Parathyroid adenoma (tissue), 2 donors: ENCODE results near the gene GLI2.

Experiments used
- H2AFZ ChIP-seq: fragments of 300-600 bp; sonication (generic); one replicate; pipeline ENCODE4 v1.7.0; 2017; ENCODE audit warnings: antibody characterized with exemption, mild to moderate bottlenecking
- H3K27ac ChIP-seq: fragments of 300-600 bp; sonication (generic); one replicate; pipeline ENCODE4 v1.7.0; 2017
- H3K27me3 ChIP-seq: fragments of 300-600 bp; sonication (generic); one replicate; pipeline ENCODE4 v1.7.0; 2017; ENCODE audit warnings: low read length; ENCODE audit not compliant: control insufficient read depth, insufficient read depth
- H3K36me3 ChIP-seq: fragments of 300-600 bp; sonication (generic); one replicate; pipeline ENCODE4 v1.7.0; 2017; ENCODE audit warnings: low read length; ENCODE audit not compliant: control insufficient read depth, insufficient read depth
- H3K4me1 ChIP-seq: fragments of 300-600 bp; sonication (generic); one replicate; pipeline ENCODE4 v1.7.0; 2017; ENCODE audit warnings: control low read depth
- H3K4me2 ChIP-seq: fragments of 300-600 bp; sonication (generic); one replicate; pipeline ENCODE4 v1.7.0; 2017; ENCODE audit warnings: low read length
- H3K4me3 ChIP-seq: fragments of 300-600 bp; sonication (generic); one replicate; pipeline ENCODE4 v1.7.0; 2017; ENCODE audit warnings: low read depth, low read length
- H3K79me2 ChIP-seq: fragments of 300-600 bp; sonication (generic); one replicate; pipeline ENCODE4 v1.7.0; 2017; ENCODE audit warnings: control low read depth
- H3K9ac ChIP-seq: fragments of 300-600 bp; sonication (generic); one replicate; pipeline ENCODE4 v1.7.0; 2017; ENCODE audit warnings: mild to moderate bottlenecking
- H3K9me3 ChIP-seq: fragments of 300-600 bp; sonication (generic); one replicate; pipeline ENCODE4 v1.7.0; 2017; ENCODE audit warnings: low read length; ENCODE audit not compliant: control insufficient read depth
- CTCF ChIP-seq: fragments of 300-600 bp; sonication (generic); IDR thresholded peaks from one replicate; pipeline ENCODE4 v1.7.0; 2017; ENCODE audit warnings: antibody characterized with exemption, mild to moderate bottlenecking
- donor health status: primary hyperparathyroidism.

The GLI2 gene

DNA sequence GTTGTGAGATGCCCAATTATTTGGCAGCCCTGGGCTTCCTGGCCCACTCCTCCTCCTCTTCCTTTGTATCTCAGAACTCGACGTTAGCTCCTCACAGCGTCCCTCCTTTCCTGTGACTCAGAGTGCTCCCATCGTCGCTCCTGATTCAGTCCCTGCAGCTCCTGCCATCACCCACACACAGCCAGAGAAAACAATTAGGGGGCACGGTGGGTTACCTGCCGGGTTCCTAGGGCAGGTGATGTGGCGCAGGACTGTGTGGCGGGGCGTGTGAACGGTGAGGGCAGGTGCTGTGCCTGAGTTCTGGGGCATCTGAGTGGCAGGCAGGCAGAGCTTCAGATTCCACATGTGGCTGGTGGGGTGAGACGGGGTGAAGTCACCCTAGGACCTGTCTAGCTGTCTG lies 42.6 kb downstream of the GLI2 start:
- no peaks in the 10 kb centered on the region for H3K27me3 ChIP-seq
- no peak overlapping the region for H3K4me2 ChIP-seq
- no peaks in the 10 kb centered on the region for H3K36me3 ChIP-seq
- no peak for TF ChIP-seq CTCF
- no peak overlapping the region for H3K27ac ChIP-seq
- no peaks in the 10 kb centered on the region for H3K4me1 ChIP-seq
- H2AFZ ChIP-seq: no peak overlapping the region
- H3K4me3 ChIP-seq: no peak overlapping the region
- no peaks in the 10 kb centered on the region for H3K9me3 ChIP-seq
- H3K79me2 ChIP-seq: no peaks in the 10 kb centered on the region
- H3K9ac ChIP-seq: no peak overlapping the region

DNA sequence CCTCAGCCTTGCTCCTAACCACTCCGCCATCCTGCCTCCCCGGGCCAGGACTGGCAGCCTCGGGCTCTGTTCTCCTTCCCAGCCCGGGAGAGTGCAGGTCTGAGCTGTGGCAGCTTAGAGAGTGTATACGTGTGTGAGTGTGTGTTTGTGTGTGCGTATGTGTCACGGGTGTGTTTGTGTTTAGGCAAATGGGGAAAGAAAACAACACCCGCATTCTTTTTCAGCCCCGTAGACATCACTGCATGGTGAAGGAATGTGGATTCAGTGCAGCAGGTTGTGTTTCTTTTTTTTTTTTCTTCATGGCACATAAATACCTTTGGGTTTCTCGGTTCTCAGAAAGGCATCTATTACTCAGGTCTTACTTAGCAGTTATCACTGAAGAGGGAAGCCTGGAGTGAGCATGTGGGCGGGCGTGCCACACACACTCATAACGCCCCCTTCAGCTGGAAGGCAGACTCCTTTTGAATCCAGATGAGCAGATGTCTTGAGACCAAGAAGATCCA lies 44.2 kb downstream of the GLI2 start:
- TF ChIP-seq CTCF: no peak
- no peak overlapping the region for H3K4me3 ChIP-seq
- H3K9ac ChIP-seq: no peak overlapping the region
- no peaks in the 10 kb centered on the region for H3K27me3 ChIP-seq
- H2AFZ ChIP-seq: no peak overlapping the region
- H3K4me1 ChIP-seq: no peaks in the 10 kb centered on the region
- H3K4me2 ChIP-seq: no peak overlapping the region
- no peak overlapping the region for H3K27ac ChIP-seq
- H3K36me3 ChIP-seq: no peaks in the 10 kb centered on the region
- no peaks in the 10 kb centered on the region for H3K9me3 ChIP-seq
- no peaks in the 10 kb centered on the region for H3K79me2 ChIP-seq

GRCh38 chr2:120780402-120780801 lies 44.7 kb downstream of the GLI2 start:
- Histone ChIP-seq H3K4me1 (no peaks in the 10 kb centered on the region), H3K4me3 (no peak overlapping the region)

GRCh38 chr2:120783371-120783791 lies 47.7 kb downstream of the GLI2 start:
- no peak overlapping the region for H3K9ac ChIP-seq
- no peaks in the 10 kb centered on the region for H3K9me3 ChIP-seq
- H3K27me3 ChIP-seq: no peaks in the 10 kb centered on the region
- TF ChIP-seq CTCF: no peak
- no peaks in the 10 kb centered on the region for H3K36me3 ChIP-seq
- H3K4me2 ChIP-seq: no peak overlapping the region
- H2AFZ ChIP-seq: no peak overlapping the region
- no peak overlapping the region for H3K27ac ChIP-seq
- no peaks in the 10 kb centered on the region for H3K79me2 ChIP-seq
- H3K4me1 ChIP-seq: no peaks in the 10 kb centered on the region
- H3K4me3 ChIP-seq: no peak overlapping the region

More at GRCh38 chr2:120780402-120780801, 44.7 kb downstream of the GLI2 start:
- Histone ChIP-seq H3K27ac (no peak overlapping the region), H3K27me3 (no peaks in the 10 kb centered on the region), H3K9me3 (no peaks in the 10 kb centered on the region), H3K36me3 (no peaks in the 10 kb centered on the region), H3K9ac (no peak overlapping the region), H2AFZ (no peak overlapping the region), H3K79me2 (no peaks in the 10 kb centered on the region), H3K4me2 (no peak overlapping the region)
- no peak for TF ChIP-seq CTCF

DNA sequence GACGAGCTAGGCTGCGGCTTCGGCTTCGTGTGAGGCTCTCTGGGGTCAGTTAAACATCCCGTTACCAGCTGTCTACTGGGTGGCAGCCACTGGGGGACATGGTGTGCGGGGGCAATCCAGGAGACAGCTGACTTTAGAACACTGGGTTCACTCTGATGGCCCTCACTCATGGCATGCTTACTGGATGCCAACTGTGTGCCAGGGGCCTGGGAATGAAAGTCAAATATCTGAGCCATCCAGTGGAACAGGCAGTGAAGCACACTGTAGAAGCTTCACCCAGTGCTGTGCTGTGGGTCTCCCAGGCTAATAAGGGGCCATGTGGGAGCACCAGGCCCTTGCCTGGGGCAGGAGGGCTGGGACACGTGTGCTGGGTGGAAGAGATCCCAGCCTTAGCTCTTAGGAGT lies 48.3 kb downstream of the GLI2 start:
- Histone ChIP-seq H3K4me1 (no peaks in the 10 kb centered on the region), H3K79me2 (no peaks in the 10 kb centered on the region), H3K4me2 (no peak overlapping the region), H3K9me3 (no peaks in the 10 kb centered on the region), H3K4me3 (no peak overlapping the region), H3K27me3 (no peaks in the 10 kb centered on the region), H2AFZ (no peak overlapping the region), H3K9ac (no peak overlapping the region), H3K27ac (no peak overlapping the region), H3K36me3 (no peaks in the 10 kb centered on the region)
- TF ChIP-seq CTCF: no peak
